ENCODE results near the gene SCN8A. TPM values are rescaled to one million over a fixed set of nuclear protein-coding genes. Genes with fewer than 3 reads are reported as not detected.

Gene SCN8A
- polyA plus RNA-seq, 12 donors, result 0.21 to 5.6 (median 0.78) TPM; not detected in 1

DNA sequence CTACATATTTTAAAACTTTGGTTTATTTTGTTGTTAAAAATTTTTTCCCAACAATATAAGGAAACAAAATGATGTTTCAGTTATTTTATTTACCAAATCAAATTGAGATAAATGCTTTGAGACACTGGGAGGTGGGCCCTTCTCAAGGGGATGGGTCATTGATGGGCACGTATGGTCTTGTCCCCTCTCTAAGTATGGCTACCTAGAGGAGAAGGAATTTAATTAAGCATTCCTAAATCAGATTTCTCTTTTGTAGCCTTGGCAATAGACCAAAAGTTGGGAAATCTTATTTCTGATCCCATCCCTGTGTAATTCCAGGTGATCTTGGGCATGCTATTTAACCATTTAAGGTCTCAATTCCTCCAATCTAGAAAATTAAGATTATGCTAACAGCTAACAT, 79.0 kb downstream of the SCN8A start:
- no peak for DNase-seq

DNA sequence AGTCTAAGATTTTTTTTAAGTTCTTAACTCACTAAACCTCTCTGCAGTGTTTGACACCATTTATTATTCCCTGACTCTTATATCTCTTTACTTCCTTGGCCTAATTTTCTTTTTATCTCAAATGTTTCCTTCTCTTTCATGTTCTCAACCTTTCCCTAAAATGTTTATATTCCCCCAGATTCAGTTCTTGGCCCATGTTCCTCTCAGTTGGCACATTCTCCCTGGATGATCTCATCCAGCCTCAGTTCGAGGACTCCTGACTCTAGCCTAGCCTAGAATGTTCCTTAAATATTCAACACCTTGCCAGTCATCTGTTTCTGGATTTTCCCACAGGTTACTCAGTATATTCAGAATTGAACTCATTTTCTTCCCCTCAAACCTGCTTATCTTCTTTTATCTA, 81.3 kb downstream of the SCN8A start:
- DNase-seq, result no peak

DNA sequence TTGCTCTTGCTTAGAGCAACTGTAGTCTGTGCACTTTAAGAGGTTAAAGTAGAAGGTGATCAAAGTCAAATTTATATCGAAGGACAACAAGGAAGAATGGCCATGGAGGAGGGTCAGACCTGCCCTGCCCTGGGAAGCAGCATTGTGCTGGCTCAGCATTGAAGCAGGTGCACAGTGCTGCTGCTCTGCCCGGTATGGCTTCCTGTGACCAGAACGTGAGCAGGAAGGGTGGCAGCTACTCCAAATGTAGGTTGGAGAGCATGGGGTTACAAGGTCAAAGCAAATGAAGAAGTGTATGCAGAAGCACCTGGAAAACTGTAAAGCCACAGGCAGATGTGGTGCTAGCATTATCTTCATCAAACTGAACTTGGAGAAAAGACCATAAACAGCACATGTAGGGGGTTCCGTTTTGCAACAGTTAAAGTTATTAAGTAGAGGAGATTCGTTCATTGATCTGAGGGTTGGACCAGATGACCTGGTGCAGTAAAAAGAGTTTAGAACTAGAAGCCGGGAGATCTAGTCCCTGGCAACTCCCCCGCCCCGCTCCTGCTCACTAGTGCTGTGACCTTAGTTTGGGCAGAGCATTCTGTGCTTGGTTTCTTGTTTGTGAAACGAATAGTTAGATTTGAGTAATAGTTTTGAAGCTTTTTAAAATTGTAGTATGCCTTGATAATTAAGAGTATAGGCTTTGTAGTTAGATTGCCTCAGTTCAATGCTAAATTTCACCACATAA, 84.2 kb downstream of the SCN8A start:
- no peak for DNase-seq

DNA sequence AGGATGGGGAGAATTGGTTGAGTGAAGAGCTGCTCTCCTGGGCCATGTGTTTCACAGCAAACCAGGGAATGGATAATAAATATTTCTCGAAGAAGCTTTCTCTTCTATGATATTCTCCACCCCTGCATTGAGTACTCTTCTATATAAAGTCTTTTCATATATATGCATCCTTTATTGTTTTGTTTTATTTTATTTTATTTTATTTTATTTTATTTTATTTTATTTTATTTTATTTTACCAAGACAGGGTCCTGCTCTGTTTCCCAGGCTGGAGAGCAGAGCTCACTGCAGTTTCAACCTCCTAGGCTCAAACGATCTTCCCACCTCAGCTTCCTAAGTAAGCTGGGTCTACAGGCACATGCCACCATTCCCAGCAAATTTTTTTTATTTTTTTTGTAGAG, 85.8 kb downstream of the SCN8A start:
- DNase-seq, result no peak

DNA sequence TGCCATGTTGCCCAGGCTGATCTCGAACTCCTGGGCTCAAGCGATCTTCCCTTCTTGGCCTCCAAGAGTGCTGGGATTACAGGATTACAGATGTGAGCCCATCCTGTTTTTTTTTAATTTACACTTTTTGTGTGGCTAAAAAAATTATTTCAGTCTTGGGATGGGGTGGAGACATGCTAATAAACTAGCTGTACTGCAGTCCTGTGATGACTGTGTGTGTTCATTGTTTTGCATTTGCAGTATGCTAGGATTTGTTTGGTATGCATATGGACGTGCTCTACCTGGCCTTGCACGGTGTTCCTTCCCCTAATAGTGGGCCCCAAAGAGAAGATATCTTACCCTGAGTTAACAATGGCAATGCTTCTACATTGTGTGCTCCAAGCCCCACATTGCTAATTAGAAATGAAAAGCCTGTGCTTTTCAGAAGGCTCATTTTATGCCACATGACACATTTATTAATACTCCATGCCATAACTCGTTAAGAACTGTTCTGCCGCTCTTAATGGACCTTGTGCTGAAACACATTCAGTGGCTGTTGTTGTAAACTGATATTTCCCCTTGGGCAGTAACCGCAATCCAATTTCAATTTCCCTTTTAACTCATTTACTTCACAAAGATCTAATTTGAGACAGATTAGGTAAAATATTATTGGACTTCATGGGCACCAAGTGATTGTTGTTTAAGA, 86.4 kb downstream of the SCN8A start:
- no peak for DNase-seq

DNA sequence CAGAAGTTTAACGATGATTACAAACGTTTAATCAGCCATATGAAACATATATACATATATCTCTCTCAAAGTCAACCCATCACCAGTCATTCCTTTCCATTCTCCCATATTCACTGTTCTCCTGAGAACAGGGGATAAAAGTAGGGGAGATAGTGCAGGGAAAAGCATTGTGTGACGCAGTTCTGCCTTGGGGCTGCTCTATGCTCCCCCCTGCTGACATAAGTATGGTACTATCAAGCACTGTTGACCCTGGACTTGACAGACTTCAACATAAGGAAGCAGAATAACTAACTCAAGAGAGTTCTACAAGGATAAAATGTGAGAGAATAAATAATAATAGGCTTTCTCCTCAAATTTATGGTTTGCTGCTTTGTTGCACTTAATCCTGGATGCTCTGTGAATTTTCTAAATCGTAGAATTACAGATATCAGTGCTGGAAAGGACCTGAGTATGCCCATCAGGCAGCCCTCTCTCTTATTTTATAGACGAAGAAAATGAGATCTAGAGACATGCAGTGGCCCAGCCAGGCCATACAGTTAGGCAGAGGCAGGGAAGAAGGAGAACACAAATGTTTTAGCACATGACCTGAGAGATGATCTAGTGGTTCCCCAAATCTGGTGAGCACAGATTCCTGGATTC, 87.2 kb downstream of the SCN8A start:
- DNase-seq, result peak; percentile 7

DNA sequence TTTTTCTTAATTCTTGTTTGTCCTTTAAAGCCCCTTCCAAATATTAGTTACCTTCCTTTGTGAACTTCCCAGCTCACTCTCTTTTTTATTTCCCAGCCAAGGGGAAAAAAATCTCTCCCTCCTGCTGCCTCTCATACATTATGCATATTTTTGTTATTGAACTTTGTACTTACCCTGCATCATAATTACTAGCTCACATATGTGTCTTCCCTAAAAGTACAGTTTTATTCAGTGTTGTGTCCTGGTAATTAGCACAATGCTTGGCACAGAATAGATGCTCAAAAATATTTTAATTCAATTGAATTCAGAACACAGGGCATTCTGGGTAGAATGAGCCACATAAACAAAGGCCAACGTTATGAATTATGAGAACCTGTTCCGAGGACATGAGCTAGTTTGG, 91.9 kb downstream of the SCN8A start:
- no peak for DNase-seq

DNA sequence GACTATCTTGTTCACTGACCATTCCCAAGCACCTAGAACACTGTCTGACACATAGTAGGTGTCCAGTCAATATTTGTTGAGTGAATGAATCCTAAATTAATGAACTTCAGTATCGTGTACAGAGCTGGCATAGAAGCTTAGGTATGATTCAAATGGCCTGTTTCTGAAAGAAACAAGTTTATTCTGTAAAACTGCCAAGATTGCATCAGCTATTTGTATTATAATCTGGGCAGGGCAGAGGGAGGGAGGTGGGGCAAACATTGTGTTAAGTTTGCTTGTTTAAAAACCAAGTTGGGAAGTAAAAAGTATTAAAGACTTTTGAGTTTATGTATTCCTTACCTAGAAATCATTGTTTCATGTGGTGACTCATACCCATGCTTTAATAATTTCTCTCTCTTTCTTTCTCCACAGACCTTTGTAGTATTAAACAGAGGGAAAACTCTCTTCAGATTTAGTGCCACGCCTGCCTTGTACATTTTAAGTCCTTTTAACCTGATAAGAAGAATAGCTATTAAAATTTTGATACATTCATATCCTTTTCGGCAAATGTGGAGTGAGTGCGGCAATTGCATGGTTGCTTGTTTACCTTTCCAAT, 92.8 kb downstream of the SCN8A start:
- no peak for DNase-seq

DNA sequence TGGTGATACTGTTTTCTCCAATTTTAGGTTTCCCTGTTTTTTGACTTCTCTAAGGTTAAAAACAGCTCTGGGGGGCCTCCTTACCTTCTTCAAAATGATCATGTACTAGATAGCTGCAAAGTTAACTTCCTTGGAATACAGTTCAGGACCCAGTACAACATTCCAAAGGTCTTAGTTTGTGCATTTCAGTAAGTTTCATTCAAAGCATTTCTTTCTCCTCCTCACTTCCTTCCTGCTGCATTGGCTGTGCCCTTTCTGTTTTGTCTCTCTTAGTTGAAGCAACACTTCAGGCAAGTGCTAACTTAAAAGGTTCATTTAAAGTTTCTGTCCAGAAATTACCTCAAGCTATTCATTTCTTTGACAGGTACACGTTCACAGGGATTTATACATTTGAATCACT, 95.7 kb downstream of the SCN8A start:
- no peak for DNase-seq

DNA sequence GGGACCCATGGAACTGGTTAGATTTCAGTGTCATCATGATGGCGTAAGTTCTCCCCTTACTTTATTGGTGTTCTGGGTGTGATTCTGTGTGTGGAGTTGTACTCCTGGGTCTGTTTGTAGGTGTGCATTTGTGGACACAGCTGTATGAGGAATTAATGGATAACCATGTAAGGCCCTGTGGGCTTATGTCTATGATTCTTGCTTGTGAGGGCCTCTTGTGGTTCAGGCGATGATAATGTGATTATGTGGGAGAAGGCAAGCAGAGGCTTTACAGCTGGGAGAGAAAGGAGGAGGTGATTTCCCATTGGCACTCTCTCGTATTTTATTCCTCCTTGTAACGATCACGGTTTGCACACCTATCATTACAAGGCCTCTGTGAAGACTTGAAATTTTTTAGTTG, 96.1 kb downstream of the SCN8A start:
- DNase-seq, result no peak

DNA sequence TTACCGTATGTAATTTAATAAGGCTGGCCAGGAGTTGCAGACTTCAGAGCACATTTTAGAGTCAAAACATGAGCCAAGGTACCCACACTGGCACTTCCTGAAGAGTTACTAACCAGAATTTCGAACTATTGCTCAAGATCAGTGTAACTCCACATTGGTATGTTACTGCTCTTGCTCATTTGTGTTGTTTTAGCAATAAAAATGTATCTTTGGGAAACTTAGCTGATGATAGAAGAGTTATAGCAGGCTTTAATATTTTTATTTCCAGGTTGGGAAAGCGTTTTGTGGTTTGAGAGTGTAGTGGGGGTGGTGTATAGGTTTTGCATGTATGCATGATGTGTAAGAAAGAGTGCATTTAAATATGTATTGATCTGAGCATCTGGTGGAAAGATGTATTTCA, 96.6 kb downstream of the SCN8A start:
- DNase-seq, result no peak

DNA sequence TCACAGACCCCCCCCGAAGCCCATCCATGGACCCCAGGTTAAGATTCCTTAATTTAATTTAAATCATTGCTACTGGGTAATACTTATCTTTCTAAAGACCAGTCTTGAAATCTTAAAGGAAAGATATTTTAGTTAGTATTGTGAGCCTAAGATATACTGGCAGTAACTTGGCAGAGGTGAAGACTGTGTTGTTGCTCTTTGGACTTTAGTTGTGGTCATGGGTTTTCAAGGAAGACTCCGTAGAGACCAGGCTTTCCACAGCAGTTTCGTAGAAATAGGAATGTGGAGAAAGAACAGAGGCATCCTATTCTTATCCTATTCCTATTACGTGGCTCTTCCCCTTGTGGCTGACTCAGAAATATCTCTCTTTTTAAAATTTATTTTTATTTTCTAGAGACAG, 99.0 kb downstream of the SCN8A start:
- DNase-seq, result no peak

DNA sequence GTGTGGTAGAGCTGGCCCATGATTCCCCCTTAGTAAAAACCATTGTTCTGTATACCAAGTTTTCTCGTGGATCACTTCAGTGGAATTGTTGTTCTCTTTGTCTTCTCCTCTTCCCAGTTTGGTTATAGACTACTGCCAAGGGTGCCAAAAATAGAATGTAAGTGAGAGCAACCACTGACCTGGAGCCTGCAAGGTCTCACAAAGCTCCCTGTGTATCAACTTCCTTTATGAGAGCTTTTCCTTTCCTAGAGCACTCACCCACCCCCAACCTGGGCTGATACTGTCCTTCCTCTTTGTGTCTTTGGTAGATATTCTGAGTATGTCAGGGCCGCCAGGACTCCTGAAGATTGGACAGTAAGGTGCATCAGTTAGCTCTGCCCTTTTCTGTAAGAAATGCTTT, 101.0 kb downstream of the SCN8A start:
- no peak for DNase-seq

DNA sequence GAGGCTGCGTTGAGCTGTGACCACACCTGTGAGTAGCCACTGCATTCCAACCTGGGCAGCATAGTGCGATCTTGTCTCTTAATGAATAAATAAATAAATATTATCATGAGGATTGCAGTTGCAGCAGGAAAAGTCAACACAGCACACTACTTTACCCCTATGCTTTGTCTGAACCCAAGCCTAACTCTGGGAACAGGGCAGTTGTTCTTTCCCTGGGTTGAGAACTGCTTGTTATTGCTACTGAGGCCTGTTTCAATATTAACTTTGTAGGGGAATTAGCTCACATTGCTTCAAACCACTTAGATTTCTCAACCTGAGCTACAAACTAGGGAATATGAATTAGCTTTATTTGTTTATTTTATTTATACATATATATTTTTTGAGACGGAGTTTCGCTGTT, 102.5 kb downstream of the SCN8A start:
- no peak for DNase-seq

DNA sequence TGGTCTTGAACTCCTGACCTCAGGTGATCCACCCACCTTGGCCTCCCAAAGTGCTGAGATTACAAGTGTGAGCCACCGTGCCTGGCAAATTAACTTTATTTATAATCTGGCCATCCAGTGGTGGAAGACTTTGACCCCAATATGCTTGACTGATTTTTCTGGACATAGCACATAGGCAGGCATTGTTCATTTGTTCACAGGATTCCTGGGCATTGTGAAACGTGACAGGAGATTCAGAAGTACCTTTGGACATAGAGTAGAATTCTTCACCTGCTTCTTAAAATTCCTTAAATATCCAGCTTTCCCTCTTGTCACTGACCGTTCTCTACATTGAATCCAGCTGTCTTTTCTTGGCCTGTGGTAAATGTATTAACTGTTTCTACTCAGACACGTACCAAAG, 103.1 kb downstream of the SCN8A start:
- DNase-seq, result no peak

DNA sequence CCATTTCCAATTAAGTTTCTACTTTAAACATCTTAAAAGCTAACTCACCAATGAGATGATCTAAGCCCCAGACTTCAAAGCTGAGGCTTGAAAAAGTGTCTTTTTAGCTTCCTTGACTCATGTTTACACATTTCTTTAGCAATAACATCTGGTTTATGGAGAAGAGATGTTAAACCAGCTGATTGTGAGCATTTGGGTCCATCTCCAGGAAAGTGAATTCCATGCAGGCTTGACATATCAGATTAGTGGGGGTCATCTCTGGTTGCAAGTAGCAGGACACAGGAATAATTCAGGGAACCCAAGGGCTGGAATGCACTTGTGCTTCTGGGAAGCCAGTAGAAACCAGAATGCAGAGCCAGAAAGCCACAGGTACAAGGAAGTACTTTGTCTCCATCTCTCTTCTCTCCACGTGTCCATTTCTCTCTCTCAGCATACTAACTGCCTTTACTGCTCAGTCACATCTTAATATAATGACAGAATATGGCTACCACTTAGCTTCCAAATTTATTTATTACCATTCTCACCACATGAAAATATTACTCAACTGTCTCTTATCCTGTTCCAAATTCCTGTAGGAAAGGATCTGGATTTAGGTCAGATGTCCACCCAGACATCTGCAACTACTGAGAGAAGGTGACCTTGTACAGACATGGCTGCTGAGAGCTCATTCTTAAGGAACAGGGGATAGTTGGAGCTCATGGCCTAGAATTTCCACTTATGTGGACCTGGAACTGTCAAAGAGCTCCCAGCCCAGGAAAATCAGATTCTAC, 104.4 kb downstream of the SCN8A start:
- DNase-seq, result peak; percentile 3

DNA sequence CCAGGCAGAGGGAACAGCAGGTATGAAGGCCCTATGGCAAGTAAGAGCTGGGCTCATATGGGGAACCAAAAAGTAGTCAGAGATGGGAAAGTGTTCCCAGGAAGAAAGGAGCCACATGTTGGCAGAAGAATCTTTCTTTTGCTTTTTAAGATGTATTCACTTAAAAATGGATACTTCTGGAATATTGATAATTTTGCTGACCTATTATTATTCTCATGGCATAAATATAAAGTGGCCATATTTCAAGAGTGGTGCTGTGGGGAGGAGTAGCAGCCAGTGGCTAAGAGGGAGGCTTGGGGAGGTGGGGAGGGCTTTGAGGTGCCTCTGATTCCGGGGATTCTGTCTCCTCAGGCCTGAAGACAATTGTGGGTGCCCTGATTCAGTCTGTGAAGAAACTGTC, 108.2 kb downstream of the SCN8A start:
- no peak for DNase-seq

DNA sequence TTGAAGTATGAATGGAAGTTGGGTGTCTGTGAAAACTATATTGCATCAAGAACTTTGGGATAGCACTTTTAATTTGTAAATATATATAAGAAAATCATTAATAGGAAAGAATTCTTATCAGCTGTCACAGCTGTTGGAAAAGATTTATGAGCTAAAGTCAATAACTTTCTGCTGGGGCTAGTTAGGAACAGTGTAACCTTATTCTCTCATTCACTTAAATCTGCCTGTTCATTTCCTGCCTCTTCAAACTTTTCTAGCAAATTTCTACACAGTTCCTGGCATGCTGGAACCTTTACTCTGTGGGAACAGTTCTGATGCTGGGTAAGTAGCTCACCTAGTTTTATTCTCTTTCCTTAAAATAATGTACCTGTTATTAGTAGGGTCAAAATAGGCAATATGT, 109.9 kb downstream of the SCN8A start:
- no peak for DNase-seq

DNA sequence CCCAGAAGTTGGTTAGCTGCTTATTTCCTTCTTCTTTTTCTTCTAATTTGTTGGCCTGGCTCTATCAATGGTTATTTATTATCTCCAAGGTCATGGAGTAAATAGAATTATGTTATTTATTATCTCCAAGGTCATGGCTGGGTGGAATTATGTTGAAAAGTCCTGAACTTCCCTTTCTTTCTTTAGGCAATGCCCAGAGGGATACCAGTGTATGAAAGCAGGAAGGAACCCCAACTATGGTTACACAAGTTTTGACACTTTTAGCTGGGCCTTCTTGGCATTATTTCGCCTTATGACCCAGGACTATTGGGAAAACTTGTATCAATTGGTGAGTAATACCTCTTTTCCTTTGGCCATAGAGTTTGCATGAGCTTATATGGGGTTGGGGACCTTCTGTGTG, 111.6 kb downstream of the SCN8A start:
- DNase-seq, result no peak

DNA sequence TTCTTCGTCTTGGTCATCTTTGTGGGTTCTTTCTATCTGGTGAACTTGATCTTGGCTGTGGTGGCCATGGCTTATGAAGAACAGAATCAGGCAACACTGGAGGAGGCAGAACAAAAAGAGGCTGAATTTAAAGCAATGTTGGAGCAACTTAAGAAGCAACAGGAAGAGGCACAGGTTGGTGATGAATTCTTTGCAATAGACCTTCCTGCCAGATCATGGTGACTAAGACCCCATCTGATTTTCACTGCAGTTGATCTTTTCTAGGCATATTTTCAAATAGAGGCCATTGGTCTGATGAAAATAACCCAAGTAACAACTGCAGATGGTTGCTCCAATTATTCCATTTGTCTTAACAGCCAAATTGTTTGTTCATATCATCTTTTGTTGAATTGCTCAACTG, 114.4 kb downstream of the SCN8A start:
- no peak for DNase-seq

DNA sequence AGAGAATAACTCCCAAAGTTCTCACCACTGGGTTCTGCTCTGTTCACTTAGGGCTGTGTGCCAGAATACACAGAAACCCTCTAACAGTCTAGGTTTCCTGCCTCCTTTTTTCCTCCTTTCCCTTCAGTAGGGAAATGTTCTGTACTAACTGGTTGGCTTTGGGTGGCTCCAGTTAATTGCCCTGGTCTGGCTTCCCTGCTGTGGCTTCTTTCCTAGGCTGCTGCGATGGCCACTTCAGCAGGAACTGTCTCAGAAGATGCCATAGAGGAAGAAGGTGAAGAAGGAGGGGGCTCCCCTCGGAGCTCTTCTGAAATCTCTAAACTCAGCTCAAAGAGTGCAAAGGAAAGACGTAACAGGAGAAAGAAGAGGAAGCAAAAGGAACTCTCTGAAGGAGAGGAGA, 115.2 kb downstream of the SCN8A start:
- DNase-seq, result no peak

DNA sequence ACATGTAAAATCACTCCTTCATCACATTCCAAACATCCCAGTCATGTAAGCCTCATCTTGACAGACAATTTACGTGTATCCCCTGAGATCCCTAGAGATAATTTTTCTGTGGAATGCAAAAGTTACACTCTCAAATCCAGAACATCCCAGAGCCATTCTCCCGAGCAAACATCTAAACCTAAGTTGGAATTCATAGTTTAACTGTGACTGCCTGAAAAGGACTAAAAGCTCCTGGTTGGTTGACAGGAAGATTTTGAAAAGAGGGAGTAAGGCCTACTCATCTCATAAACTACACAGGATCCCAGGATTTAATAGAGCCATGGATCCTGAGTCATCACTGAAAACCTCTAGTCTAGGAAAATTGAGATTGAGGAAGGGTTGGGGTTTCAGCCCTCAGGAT, 123.6 kb downstream of the SCN8A start:
- no peak for DNase-seq

Measured in muscle of arm (tissue), 12 donors.